GOT3 (cell line): ENCODE data around the gene CTAGE8.
"Not testable (repeated sequence)": the region's sequence is repeated elsewhere in the genome, so short reads cannot be mapped to it uniquely, and the experiment has no call there.

Experiments used
- DNase-seq: peaks from one replicate; lab custom pipeline; 2025; ENCODE audit warnings: mixed read lengths; lab: John Stamatoyannopoulos, UW

CTAGE8 gene, protein sequence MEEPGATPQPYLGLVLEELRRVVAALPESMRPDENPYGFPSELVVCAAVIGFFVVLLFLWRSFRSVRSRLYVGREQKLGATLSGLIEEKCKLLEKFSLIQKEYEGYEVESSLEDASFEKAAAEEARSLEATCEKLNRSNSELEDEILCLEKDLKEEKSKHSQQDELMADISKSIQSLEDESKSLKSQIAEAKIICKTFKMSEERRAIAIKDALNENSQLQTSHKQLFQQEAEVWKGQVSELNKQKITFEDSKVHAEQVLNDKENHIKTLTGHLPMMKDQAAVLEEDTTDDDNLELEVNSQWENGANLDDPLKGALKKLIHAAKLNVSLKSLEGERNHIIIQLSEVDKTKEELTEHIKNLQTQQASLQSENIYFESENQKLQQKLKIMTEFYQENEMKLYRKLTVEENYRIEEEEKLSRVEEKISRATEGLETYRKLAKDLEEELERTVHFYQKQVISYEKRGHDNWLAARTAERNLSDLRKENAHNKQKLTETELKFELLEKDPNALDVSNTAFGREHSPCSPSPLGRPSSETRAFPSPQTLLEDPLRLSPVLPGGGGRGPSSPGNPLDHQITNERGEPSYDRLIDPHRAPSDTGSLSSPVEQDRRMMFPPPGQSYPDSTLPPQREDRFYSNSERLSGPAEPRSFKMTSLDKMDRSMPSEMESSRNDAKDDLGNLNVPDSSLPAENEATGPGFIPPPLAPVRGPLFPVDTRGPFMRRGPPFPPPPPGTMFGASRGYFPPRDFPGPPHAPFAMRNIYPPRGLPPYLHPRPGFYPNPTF

DNA sequence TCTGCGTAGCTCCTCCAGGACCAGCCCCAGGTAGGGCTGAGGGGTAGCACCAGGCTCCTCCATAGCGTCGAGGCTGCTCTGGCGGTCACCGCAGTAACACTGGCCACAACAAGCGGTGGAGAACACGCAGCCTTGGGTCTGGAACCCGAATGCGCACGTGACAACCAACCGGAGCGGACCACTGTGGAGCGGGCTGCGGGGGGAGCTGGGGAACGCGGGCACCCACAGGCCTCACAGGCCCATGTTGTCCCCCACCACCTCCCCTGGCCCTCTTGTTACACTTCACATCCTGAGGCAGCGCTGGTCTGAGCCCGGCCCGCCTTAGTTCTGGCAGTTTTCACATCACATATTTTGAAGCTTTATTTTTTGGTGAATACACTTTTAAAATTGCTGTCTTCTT is at the start of gene CTAGE8:
TSS of gene CTAGE8 (minus strand) at position 101 of the 400 bp plus-strand sequence. CDS start at position 63, 38 bp downstream.
- not testable (repeated sequence) for DNase-seq

DNA sequence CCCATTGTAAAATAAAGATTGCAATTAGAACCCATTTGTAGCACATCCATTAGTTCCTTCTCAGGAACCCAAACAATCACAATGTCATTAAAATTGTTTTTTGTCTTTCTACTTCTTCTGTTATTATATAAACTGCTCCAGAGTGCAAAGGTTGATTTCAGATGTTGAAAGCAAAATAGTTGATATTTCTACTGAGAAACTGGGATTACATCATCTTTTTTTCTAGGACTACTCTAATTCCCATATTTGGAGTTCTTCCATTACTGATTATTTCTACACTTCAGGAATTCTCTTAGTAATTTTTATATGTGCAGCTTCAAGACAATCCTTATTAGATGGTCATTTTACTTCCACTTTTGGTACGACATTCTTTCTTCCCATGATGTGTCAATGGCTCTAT is 48.4 kb upstream of the CTAGE8 start:
- DNase-seq: not testable (repeated sequence)

DNA sequence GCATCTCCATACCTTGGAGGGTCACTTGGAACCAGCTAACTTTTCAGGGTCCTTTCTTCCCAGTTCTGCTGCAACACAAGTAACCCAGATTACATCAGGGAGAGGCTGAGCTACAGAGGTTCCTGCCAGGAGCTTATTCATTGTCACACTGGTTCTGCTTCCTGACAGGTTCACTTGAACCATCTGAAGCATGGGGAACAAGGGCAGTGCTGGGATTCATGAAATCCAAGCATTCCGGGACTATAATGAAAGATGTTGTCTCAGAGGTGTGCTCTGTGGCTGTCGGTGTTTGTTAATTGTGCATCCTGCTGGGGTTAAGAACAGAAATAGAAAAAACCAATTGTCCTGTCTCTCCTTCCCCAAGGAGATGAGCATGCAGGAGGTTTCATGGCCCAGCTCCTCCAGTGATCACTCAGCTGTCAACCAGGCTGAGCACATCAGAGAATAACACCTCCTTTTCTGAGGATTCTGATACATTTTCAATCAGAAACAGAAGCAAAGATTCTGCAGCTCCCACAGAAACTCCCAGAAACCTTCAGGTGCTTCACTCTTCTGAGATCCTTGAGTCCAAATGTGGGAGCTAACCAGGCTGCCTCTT is 42.9 kb upstream of the CTAGE8 start, which contains the start of gene OR2A1:
TSS of gene OR2A1 (plus strand) at position 548 of the 598 bp plus-strand sequence. CDS start 5,706 bp downstream, outside the sequence.
- not testable (repeated sequence) for DNase-seq

DNA sequence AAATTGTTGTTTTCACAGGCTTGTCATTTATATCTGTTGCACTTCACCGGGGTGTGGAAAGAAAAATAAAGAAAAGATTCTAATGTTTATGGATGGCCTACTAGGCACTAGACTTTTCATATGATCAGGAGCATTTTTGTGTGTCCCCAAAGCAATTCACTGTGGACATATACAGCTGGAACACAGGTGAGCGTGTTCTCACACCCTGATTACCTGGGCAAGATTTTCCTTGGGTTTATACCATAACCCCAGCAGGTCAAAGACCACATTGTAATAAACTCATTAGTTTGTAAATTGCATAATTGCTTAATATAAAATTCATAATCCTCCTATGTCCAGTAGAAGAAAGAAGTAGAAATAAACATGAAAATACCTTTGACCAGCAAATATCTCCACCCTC is 42.1 kb upstream of the CTAGE8 start:
- not testable (repeated sequence) for DNase-seq

DNA sequence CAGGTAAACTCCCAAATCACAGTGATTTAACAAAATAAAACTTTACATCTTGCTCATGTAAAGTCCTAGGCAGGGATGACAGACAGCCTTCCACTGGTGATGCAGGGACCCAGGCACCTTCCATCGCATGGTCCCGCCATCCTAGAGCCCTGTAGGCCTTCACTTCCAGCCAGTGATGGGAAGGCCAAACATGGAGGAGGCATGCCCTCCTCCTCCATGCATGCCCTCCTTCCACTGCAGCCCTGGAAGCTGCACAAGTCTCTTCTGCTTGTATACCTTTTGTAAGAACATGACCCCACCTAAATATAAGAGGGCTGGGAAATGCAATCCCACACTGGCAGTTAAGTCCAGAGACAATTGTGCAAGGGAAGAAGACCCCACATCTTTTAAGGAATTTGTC is 40.6 kb upstream of the CTAGE8 start:
- DNase-seq: not testable (repeated sequence)

DNA sequence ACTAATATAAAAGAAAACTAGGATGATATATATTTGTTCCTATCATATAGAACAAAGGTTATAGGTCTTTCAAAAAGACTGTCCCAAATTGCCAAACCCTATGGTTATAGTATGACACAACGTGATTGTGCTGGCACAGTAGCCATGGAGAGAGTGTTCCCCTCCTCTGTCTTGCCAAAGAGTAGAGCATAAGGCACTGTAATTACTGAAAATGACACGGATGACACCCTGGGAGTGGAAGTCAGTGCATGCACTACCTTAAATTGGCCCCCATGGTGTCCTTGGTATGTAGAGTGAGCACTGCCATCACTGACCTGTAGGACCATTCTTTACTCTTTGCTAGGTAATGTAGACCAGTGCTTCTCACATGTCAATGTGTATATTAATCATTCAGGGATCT is 36.1 kb upstream of the CTAGE8 start:
- not testable (repeated sequence) for DNase-seq

DNA sequence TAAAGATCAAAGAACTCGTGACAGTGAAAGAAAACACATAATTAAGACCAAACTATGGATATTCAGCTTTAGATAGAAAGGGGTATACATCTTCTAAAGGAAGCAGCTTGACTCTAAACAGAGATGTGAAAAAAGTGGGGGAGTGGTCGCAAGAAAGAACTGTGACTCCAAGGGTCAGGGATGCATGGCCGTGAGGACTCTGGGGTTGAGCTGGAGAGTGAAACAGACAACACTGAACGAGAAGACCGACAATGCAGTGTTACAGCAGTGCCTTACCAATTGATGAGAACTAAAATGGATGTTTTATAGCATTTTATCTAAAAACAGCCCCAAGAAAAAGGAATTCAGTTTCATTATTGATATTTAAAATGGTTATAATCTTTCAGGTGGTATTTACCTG is 34.5 kb upstream of the CTAGE8 start:
- DNase-seq: not testable (repeated sequence)

DNA sequence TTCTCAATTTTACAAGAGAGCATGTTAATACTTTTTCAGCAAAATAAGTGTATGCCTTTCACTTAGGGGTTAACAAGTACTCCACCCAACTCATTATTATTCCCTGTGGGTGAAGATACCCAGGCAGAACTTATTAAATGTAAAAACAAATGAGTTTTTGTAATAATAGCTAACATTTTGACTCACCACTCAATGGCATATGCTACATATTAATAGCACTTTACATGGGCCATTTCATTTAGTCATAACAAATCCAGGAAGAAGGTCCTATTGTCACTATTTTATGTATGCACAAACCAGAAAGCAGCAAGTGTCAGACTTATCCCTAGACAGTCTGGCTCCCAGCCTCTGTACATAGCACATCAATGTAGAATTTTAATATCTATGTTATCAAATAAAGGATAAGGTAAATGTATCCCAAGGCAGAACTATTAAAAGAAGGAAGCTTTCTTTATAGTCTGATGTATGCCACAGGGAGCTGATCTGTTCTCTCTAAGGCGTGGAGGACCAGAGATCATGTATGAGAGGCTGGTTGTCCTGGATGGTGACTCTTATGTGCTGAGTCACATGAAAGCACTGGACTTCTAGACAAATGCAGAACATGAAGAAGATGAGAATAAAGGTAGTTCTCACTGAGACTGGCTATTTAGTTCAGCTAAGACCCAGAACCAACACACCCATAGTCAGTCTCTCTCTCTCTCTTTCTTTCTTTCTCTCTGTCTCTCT is 33.7 kb upstream of the CTAGE8 start:
- not testable (repeated sequence) for DNase-seq

DNA sequence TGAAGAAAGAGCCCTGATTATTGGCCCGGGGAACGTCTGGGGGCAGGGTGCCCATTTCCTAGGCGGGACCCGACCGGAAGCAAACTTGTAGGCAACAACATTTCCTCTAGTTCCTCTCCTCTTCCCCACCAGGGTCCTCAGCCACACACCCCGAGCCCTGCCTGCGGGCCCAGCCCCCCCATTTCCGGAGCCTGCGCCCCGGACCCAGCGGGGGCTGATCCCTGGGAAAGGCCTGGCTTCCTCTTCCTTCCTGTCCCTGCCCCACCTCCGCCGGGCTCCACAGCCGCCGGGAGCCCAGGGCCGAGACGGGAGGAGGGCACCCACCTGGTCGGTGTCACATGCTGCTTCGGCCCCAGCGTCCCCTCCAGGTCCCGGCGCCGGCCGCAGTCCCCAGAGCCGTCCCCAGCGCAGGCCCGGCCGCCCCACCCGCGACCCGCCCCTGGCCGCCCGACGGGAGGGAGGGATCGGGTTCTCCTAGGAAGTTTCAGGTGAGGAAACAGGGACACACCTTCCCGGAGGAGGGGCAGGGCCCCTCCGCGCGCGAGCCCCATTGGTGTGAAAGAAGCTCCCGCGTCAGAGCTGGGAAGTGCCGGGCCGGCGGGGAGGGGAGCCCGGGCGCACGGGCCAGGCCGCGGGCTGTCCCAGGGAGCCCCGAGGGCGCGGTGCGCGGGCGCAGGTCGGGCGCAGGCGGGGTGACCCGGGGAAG is 24.9 kb upstream of the CTAGE8 start:
- DNase-seq: not testable (repeated sequence)

DNA sequence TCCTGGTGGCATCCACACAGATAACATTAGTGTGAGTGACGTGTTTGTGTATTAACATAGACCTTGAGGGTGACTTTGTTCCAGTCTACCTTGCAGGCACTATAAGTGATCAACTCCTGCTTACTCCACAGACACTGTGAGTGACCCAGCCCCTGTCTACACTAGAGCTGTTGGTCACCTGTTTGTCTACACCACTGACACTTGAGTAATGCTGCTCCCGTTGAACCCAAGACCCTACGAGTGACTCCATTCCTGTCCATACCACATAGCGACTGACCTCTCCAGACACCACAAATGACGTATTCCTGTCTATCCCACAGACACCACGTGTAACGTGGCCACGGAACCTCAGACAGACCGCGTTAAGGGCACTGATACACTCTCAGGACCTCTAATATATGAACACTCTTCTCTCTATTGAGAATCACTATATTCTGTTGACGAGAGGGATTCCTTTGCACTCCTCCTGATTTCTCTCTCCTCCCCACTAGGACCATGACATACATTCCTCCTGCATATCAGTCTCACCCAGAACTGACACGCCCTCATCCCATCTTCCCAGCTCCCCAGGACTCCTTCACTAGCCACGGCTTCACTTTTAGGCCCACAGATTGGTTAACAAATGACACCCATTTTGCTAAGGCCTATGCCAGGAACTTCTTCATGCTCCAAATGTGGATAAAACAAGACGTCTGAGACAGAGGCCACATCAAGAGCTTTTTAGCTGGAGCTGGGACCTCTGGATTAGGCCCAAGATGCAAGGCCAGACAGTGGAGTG is 23.5 kb upstream of the CTAGE8 start:
- DNase-seq: not testable (repeated sequence)

DNA sequence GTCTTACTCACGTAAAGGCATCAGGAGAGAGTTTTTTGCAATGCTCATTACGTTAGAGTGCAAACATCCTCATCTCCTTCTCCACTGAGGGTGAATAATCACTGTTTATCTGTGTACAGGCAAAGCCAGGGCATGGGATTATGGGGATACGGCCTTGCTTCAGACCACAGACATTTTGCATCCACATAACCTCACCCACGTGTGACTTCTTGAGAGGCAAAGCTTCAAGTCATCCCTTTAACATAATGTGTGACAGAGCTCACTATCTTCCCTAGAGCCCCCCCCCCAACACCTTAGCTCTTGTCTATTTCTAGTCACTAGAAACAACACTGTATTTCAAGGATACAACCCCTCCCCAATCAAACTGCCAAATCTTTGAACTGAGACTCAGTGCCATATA is 22.5 kb upstream of the CTAGE8 start:
- not testable (repeated sequence) for DNase-seq

DNA sequence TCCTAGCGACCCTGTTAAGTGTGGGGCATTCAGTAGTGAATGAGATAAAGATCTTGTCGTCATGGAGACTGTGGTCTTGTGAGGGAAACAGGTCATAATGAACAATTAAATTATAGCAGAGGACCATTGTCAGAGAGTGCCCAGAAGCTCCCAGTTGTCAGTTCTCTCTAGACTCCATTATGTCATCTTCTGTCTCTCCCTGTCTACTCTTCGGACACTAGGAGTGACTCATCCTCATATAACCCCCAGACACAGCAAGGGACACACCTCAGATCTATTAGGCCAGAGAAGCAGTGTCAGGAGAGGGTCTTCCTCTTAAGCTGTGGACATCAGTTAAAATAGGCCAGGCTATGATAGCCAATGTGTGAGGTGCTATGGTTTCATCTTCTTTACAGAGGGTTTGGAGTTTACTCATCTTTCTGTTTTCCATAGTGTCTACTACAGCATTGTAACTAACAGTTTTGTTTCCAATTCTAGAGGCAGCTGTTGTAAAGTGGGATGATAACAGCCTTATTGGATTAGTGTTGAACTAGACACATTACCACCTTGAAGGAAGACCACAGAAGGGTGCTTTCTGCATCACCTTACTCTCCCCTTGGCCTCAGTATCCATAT is 18.2 kb upstream of the CTAGE8 start:
- not testable (repeated sequence) for DNase-seq

DNA sequence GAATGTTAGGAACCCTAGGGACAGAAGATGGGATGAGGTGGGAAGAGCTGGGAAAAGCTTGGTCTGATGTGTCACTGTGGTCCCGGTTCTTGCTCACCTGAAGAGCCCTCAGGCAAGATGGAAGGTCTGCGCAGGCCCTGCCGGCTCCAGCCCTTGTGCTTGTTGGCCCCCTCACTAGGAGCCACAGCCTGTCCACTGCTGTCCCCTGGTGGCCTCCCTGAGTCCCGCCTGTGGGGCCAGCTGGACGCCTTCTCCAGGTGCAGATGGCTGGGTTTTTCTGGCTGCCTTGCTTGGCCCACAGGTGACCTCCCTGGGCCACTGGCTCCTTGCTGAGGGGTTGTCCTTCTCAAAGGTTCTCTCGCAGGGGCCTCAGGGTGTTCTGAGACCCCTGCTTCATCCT is 14.6 kb upstream of the CTAGE8 start:
- DNase-seq: not testable (repeated sequence)

DNA sequence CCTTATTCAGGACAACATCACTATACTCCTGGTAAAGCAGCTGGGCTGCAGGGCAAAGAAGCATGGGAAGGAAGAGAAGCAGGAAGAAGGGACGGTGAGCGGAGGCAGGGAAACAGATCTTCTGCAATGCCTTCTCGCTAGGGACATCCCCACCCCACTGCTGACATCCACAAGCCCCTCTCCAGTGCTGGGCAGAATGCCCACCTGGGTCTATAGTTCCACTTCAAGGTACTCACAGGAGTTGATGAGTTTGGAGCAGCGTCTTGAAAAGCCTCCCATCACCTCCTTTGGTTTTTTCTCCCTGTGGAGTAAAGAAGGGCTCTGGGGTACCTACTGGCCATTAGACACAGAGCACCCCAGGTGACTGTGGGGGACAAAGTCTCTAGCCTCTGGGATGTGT is 13.4 kb upstream of the CTAGE8 start:
- not testable (repeated sequence) for DNase-seq

DNA sequence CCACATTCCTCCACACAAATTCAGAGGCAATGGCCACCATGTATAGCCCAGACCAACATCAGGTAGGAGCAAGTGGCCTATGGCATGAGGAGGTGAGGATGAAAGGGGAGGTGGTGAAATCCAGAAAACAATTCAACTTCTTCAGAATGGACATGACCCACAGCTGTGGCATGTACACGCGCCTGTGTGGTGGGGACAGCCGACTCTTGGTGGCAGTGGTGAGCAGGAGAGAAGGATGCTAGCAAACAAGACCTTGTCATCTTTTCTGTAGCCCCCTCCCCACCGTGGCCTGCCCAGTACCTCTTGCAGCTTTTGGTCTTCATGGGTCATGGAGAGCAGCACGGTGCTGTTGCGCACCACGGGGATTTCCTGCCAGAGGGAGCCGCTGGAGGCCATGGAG is 12.9 kb upstream of the CTAGE8 start:
- DNase-seq: not testable (repeated sequence)

DNA sequence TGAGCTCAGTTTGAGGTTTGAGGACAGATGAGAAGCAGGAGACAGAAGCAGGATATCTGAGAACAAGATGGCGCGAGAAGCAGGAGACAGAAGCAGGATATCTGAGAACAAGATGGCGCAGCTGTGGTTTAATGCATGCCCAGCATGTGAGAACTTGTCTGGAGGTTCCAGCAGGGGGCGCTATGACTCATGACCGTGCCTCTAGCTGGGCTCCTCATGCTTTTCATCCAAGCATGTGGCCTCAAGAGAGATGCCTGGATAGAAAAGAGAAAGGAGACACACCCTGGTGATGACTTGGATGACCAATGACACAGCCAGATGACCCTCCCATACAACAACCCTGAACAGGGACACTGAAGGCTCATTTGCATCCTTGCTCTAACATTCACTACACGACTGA is 10.9 kb upstream of the CTAGE8 start:
- DNase-seq: not testable (repeated sequence)

DNA sequence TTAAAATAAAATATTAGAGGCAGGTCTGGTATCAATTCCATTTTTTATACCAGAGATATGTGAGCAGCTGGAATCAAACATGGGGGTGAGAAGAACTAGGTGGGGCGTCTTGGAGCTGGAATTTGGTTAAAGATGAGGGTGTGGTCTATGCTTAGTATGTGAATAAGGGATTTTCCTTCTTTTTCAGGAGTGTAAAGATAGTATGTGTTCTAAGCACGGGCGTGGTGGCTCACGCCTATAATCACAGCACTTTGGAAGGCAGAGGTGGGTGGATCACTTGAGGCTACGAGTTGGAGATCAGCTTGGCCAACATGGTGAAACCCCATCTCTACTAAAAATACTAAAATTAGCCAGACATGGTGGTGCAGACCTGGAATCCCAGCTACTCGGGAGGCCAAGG is 6.2 kb upstream of the CTAGE8 start:
- DNase-seq: not testable (repeated sequence)

DNA sequence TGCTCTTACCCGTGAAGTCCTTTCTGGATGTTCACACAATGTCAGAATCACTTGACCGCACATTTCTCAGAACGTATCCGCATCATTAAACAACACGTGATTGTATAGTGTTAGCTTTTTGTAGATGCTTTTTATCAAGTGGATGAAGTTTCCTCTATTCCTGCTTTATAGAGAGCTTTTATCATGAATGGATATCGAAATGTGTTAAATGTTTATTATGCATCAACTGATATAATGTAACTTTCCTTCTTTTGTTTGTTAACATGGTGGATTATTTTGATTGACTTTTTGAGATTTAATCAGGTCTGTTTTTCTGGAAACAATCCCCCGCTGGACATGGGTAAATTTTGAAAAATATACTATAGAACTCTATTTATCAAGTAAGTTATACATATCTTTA is 4.4 kb downstream of the CTAGE8 start, which contains the start of gene OR2A7:
TSS of gene OR2A7 (minus strand) at position 101 of the 400 bp plus-strand sequence. CDS start 5,164 bp downstream, outside the sequence.
- not testable (repeated sequence) for DNase-seq

DNA sequence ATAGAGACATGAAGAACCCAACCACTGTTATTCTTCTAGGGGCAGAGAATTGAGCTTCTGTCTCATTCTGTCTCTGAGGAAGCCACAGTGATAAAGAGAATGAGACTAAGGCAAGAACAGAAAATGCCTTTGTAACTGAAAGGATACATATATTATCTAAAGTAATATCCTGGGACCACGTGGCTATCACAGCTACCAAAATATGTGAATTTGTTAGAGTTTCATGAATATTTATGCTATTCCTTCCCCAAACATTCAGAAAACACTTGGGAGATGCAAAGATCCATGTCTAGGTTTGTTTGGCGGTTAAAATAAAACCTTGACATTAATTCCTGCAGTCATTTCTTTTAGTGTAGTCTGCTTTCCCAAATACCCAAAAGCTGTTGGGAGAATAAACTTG is 7.0 kb downstream of the CTAGE8 start:
- not testable (repeated sequence) for DNase-seq

DNA sequence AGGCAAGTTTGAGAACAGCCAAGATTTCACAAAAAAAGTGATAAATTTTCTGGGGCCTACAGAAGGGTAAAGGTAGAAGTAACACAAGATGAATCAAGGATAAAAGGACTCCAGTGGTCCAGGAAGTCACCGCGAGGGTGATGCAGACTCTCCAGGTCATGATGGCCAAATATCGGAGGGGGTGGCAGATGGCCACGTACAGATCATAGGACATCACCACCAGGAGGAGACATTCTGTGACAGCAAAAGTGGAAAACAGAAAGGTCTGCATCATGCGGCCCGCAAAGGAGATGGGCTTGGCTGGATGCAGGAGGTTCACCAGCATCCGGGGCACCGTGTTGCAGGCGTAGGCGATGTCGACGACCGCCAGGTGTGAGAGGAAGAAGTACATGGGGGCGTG is 10.0 kb downstream of the CTAGE8 start:
- DNase-seq: not testable (repeated sequence)
